ENCODE data around the gene SRRM3.

Gene SRRM3

DNA sequence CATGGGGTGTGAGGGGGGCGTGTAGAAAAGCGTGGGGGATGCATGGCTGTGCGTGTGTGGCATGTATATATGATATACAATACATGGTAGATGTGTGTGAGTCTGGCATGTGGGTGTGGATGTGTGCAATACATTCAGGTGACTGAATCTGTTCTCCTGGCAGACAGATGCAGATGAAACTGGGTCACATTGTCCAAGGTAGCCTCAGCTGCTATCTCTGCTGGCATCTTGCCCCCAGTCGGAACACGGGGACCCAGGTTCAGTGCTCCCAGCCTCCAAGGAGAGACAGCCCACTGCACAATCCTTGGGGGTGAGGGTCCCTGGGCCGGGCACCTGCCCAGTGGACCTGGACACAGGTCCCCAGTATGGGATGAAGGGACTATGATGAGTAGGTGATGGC lies 12.4 kb upstream of the SRRM3 start:
- no peaks in the 10 kb centered on the region for H3K9me2 ChIP-seq (ENCODE audit: low read depth, low read length)
- TF ChIP-seq, protein P1, sequence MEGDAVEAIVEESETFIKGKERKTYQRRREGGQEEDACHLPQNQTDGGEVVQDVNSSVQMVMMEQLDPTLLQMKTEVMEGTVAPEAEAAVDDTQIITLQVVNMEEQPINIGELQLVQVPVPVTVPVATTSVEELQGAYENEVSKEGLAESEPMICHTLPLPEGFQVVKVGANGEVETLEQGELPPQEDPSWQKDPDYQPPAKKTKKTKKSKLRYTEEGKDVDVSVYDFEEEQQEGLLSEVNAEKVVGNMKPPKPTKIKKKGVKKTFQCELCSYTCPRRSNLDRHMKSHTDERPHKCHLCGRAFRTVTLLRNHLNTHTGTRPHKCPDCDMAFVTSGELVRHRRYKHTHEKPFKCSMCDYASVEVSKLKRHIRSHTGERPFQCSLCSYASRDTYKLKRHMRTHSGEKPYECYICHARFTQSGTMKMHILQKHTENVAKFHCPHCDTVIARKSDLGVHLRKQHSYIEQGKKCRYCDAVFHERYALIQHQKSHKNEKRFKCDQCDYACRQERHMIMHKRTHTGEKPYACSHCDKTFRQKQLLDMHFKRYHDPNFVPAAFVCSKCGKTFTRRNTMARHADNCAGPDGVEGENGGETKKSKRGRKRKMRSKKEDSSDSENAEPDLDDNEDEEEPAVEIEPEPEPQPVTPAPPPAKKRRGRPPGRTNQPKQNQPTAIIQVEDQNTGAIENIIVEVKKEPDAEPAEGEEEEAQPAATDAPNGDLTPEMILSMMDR (IDR thresholded peaks at IDR 0.05; ENCODE audit: low read length), result no peak
- TF ChIP-seq EZH2 (IDR thresholded peaks at IDR 0.05; ENCODE audit: borderline replicate concordance, low read length), result no peak
- no peak overlapping the region for H3K27ac ChIP-seq (ENCODE audit: low read depth, low read length, poor library complexity, severe bottlenecking)
- no peak overlapping the region for H2AFZ ChIP-seq (ENCODE audit: low read length)
- no peaks in the 10 kb centered on the region for H3K4me1 ChIP-seq (ENCODE audit: insufficient read depth, low read length, severe bottlenecking)
- no peaks in the 10 kb centered on the region for H3K79me2 ChIP-seq (ENCODE audit: insufficient read depth, low read length)
- H3K36me3 ChIP-seq (ENCODE audit: insufficient read depth, low read length), result no peaks in the 10 kb centered on the region
- H3F3A ChIP-seq (ENCODE audit: insufficient read depth, low read length), result no peaks in the 10 kb centered on the region
- no peaks in the 10 kb centered on the region for H4K20me1 ChIP-seq (ENCODE audit: insufficient read depth, low read length)
- H3K4me3 ChIP-seq (ENCODE audit: low read depth, low read length, poor library complexity, severe bottlenecking), result no peak overlapping the region
- no peak overlapping the region for H3K9ac ChIP-seq (ENCODE audit: low read length)
- H3K4me2 ChIP-seq (ENCODE audit: low read length), result no peak overlapping the region
- no peaks in the 10 kb centered on the region for H3K9me3 ChIP-seq (ENCODE audit: low read length)
- peaks cover 11% of the 10 kb centered on the region for H3K27me3 ChIP-seq (ENCODE audit: insufficient read depth, low read length)

DNA sequence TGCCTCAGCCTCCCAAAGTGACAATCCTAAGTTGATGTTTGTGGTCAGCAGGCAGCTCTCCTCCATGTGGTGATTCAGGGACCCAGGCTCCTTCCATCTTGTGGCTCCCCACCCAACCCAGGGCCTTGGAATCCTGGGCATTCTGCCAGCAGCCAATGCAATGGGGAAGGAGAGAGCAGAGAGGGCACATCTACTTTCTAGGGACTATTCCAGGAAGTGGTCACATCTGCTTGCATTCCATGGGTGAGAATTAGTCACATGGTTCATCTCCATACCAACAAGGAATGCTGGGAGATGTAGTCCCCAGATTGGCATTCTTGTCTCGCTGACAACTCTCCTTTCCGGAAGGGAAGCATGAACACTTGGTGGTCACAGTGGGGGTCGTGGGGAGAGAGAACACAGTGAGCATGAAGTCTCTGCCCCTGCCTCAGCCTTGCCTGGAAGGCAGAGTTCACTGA lies 9.9 kb upstream of the SRRM3 start:
- H3K4me1 ChIP-seq (ENCODE audit: insufficient read depth, low read length, severe bottlenecking), result no peaks in the 10 kb centered on the region
- H3K9me3 ChIP-seq (ENCODE audit: low read length), result no peaks in the 10 kb centered on the region
- H3K9ac ChIP-seq (ENCODE audit: low read length), result no peak overlapping the region
- no peaks in the 10 kb centered on the region for H3K36me3 ChIP-seq (ENCODE audit: insufficient read depth, low read length)
- no peak overlapping the region for H3K27ac ChIP-seq (ENCODE audit: low read depth, low read length, poor library complexity, severe bottlenecking)
- no peaks in the 10 kb centered on the region for H3F3A ChIP-seq (ENCODE audit: insufficient read depth, low read length)
- H3K4me2 ChIP-seq (ENCODE audit: low read length), result no peak overlapping the region
- no peak overlapping the region for H3K4me3 ChIP-seq (ENCODE audit: low read depth, low read length, poor library complexity, severe bottlenecking)
- no peaks in the 10 kb centered on the region for H4K20me1 ChIP-seq (ENCODE audit: insufficient read depth, low read length)
- TF ChIP-seq, protein P1 (IDR thresholded peaks at IDR 0.05; ENCODE audit: low read length), result no peak
- peaks cover 9% of the 10 kb centered on the region for H3K27me3 ChIP-seq (ENCODE audit: insufficient read depth, low read length)
- H2AFZ ChIP-seq (ENCODE audit: low read length), result no peak overlapping the region
- H3K79me2 ChIP-seq (ENCODE audit: insufficient read depth, low read length), result no peaks in the 10 kb centered on the region
- H3K9me2 ChIP-seq (ENCODE audit: low read depth, low read length), result no peaks in the 10 kb centered on the region

DNA sequence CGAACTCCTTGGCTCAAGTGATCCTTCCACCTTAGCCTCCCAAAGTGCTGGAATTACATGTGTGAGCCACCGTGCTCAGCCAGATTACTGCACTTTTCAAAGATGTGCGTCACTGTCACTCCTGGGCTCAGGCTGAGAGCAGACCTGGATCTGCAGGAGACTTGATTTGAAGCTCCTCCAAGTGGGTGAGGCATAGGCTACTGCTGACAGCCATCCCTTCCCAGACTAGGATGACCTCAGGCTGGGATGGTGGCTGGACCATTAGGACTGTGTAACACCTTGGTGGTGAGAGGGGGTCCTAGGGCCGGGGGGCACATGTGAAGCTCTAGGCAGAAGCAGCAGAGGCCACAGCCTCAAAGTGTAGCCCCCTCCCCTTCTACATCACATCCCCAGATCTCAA lies 8.2 kb upstream of the SRRM3 start:
- TF ChIP-seq, protein P1 (IDR thresholded peaks at IDR 0.05; ENCODE audit: low read length), result no peak
- no peak for TF ChIP-seq EZH2 (IDR thresholded peaks at IDR 0.05; ENCODE audit: borderline replicate concordance, low read length)
- no peaks in the 10 kb centered on the region for H3F3A ChIP-seq (ENCODE audit: insufficient read depth, low read length)

More for the DNA sequence above, 8.2 kb upstream of the SRRM3 start:
- peaks cover 9% of the 10 kb centered on the region for H3K27me3 ChIP-seq (ENCODE audit: insufficient read depth, low read length)
- no peaks in the 10 kb centered on the region for H3K36me3 ChIP-seq (ENCODE audit: insufficient read depth, low read length)
- H3K4me1 ChIP-seq (ENCODE audit: insufficient read depth, low read length, severe bottlenecking), result no peaks in the 10 kb centered on the region
- H3K27ac ChIP-seq (ENCODE audit: low read depth, low read length, poor library complexity, severe bottlenecking), result no peak overlapping the region
- H4K20me1 ChIP-seq (ENCODE audit: insufficient read depth, low read length), result no peaks in the 10 kb centered on the region
- H3K4me3 ChIP-seq (ENCODE audit: low read depth, low read length, poor library complexity, severe bottlenecking), result no peak overlapping the region
- no peaks in the 10 kb centered on the region for H3K9me3 ChIP-seq (ENCODE audit: low read length)
- H3K79me2 ChIP-seq (ENCODE audit: insufficient read depth, low read length), result no peaks in the 10 kb centered on the region
- no peaks in the 10 kb centered on the region for H3K9me2 ChIP-seq (ENCODE audit: low read depth, low read length)
- H3K9ac ChIP-seq (ENCODE audit: low read length), result no peak overlapping the region
- no peak overlapping the region for H2AFZ ChIP-seq (ENCODE audit: low read length)
- no peak overlapping the region for H3K4me2 ChIP-seq (ENCODE audit: low read length)

Data from OCI-LY1 (cell line).